Measurements from ENCODE around the gene PDHA1. TPM values are rescaled to one million over a fixed set of nuclear protein-coding genes. Genes with fewer than 3 reads are reported as not detected.

Gene PDHA1
- total and polyA plus RNA-seq, 2 donors = 113 to 161 TPM

DNA sequence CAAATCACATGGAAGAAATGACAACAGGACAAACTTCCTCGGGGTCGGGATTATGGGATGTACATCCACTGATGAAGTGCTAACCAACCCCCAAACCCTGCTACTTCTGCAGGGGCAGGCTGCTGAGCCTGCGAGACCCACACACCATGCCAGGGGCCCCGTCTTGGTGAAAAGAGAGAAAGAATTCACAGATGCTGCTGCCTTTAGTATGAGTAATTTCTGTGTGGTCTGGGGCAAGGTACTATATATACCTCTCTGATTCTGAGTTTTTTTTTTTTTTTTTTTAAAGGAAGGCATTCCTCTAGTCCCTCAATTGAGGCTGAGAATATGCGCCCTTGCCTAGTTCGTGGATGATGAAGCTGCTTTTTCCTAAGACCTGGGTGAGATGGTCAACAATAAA lies 24.8 kb downstream of the PDHA1 start:
- 99% methylated on average over 6 of the region's 6 CpGs for WGBS
- H3K27ac ChIP-seq (ENCODE audit: low read depth in 1 of 2, low read length in 1 of 2) = no peak overlapping the region
- peaks cover 0 to 4% of the 10 kb centered on the region in 2 donors for H3K27me3 ChIP-seq (ENCODE audit: control insufficient read depth in 2 of 2, insufficient read depth in 1 of 2, low read length in 1 of 2)
- H3K36me3 ChIP-seq (ENCODE audit: control insufficient read depth in 2 of 2, insufficient read depth in 2 of 2, low read length in 1 of 2) = no peaks in the 10 kb centered on the region
- H3K4me3 ChIP-seq (ENCODE audit: low read length in 2 of 2) = no peak overlapping the region
- no peak for DNase-seq (ENCODE audit: low read depth in 6 of 9, low spot score in 9 of 9)
- peaks cover 0 to 4% of the 10 kb centered on the region in 2 donors for H3K4me1 ChIP-seq (ENCODE audit: control insufficient read depth in 2 of 2, insufficient read depth in 2 of 2, low read length in 2 of 2)
- no peaks in the 10 kb centered on the region for H3K9me3 ChIP-seq (ENCODE audit: control insufficient read depth in 2 of 2, insufficient read depth in 1 of 2, low read length in 1 of 2)

DNA sequence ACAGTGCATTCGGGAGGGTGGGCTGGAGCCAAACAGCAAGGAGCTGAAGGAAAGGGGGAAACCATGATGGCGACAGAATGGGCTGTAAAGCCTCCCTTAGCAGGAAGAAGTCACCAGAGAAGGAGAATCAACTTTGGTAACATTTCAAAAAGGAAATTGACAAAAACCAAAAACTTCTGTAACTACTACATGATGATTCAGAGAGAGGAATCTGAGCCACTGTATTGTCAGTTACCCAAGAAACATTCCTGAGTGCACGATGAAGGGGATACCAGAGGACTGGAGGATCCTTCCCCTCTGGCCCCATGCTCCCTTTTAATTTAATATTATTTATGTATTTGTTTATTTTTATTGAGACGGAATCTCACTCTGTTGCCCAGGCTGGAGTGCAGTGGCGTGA lies 26.3 kb downstream of the PDHA1 start:
- no peak for DNase-seq (ENCODE audit: low read depth in 6 of 9, low spot score in 9 of 9)
- H3K9me3 ChIP-seq (ENCODE audit: control insufficient read depth in 2 of 2, insufficient read depth in 1 of 2, low read length in 1 of 2) = no peaks in the 10 kb centered on the region
- 96% methylated on average over 5 of the region's 5 CpGs for WGBS
- H3K4me3 ChIP-seq (ENCODE audit: low read length in 2 of 2) = no peak overlapping the region
- H3K36me3 ChIP-seq (ENCODE audit: control insufficient read depth in 2 of 2, insufficient read depth in 2 of 2, low read length in 1 of 2) = no peaks in the 10 kb centered on the region
- no peak overlapping the region for H3K27ac ChIP-seq (ENCODE audit: low read depth in 1 of 2, low read length in 1 of 2)
- peaks cover 0 to 4% of the 10 kb centered on the region in 2 donors for H3K4me1 ChIP-seq (ENCODE audit: control insufficient read depth in 2 of 2, insufficient read depth in 2 of 2, low read length in 2 of 2)
- H3K27me3 ChIP-seq (ENCODE audit: control insufficient read depth in 2 of 2, insufficient read depth in 1 of 2, low read length in 1 of 2) = peaks cover 0 to 6% of the 10 kb centered on the region in 2 donors

DNA sequence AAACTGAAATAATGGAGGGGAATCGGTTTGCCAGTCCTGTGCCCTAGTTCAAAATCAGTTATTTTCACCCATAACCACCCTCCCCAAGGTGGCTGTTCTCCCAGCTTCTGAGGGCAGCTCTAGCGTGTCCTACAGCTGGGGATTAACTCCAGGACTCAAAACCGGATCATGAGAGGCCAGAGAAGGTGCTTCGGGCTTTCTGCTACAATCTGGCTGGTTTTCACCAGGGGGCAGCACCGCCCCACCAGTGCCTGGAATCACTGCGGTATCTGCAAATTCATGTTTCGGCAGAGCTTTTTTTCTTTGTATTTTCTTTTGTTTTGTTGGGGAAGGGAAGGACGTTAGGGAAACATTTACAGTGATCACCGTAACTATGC lies 28.4 kb downstream of the PDHA1 start:
- H3K4me1 ChIP-seq (ENCODE audit: control insufficient read depth in 2 of 2, insufficient read depth in 2 of 2, low read length in 2 of 2) = peaks cover 0 to 4% of the 10 kb centered on the region in 2 donors
- H3K4me3 ChIP-seq (ENCODE audit: low read length in 2 of 2) = peak overlapping the region; percentile 43 to 52
- no peak overlapping the region for H3K27ac ChIP-seq (ENCODE audit: low read depth in 1 of 2, low read length in 1 of 2)
- WGBS = 2% methylated on average over 9 of the region's 9 CpGs
- H3K36me3 ChIP-seq (ENCODE audit: control insufficient read depth in 2 of 2, insufficient read depth in 2 of 2, low read length in 1 of 2) = no peaks in the 10 kb centered on the region
- H3K9me3 ChIP-seq (ENCODE audit: control insufficient read depth in 2 of 2, insufficient read depth in 1 of 2, low read length in 1 of 2) = no peaks in the 10 kb centered on the region
- peak in 8 of 9 donors; percentile 26 to 72 (median 37) for DNase-seq (ENCODE audit: low read depth in 6 of 9, low spot score in 9 of 9)
- H3K27me3 ChIP-seq (ENCODE audit: control insufficient read depth in 2 of 2, insufficient read depth in 1 of 2, low read length in 1 of 2) = peaks cover 0 to 6% of the 10 kb centered on the region in 2 donors

DNA sequence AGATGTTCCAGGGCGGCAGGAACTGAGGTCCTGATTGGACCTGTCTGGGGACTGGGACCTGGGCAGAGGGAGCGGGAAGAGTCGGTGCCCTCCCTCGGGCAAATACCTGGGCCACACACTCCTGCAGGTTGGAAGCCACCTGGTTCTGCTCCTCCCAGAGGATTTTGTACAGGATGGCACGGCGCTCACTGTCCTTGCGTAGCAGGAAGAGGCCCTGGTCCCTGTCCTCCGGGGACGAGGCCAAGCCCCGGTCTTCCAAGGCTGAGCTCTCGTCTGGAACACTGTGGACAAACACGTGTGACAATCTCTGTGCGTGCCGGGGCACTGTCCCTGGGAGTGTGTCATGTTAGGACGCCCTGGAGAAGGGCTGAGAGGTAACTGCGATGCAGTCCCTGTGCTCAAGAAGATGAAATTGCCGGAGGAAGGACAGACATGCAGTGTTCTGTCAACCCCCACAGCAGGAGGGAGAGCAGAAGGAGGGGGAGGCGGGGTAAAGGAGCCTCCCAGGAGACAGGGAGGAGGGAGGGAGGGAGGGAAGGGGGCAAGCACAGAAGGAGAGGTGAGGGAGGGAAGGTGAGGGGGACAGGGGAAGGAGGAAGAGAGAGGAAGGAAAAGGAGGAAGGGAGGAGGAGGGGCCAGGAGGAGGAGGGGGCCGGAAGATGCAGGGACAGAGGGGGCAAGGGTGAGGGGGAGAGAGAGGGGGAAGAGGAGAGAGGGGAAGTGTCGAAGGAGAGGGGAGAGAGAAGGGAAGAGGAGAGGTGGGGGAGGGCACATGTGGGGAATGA lies 29.0 kb downstream of the PDHA1 start:
- Histone ChIP-seq H3K4me3 (ENCODE audit: low read length in 2 of 2) (peak overlapping the region; percentile 43 to 52), H3K27ac (ENCODE audit: low read depth in 1 of 2, low read length in 1 of 2) (no peak overlapping the region), H3K4me1 (ENCODE audit: control insufficient read depth in 2 of 2, insufficient read depth in 2 of 2, low read length in 2 of 2) (peaks cover 0 to 4% of the 10 kb centered on the region in 2 donors), H3K27me3 (ENCODE audit: control insufficient read depth in 2 of 2, insufficient read depth in 1 of 2, low read length in 1 of 2) (peaks cover 0 to 6% of the 10 kb centered on the region in 2 donors), H3K36me3 (ENCODE audit: control insufficient read depth in 2 of 2, insufficient read depth in 2 of 2, low read length in 1 of 2) (no peaks in the 10 kb centered on the region), H3K9me3 (ENCODE audit: control insufficient read depth in 2 of 2, insufficient read depth in 1 of 2, low read length in 1 of 2) (no peaks in the 10 kb centered on the region)
- DNase-seq (ENCODE audit: low read depth in 6 of 9, low spot score in 9 of 9) = peak in 3 of 9 donors; percentile 2 to 23 (median 4)
- WGBS = under 1% methylated on average over 20 of the region's 20 CpGs

DNA sequence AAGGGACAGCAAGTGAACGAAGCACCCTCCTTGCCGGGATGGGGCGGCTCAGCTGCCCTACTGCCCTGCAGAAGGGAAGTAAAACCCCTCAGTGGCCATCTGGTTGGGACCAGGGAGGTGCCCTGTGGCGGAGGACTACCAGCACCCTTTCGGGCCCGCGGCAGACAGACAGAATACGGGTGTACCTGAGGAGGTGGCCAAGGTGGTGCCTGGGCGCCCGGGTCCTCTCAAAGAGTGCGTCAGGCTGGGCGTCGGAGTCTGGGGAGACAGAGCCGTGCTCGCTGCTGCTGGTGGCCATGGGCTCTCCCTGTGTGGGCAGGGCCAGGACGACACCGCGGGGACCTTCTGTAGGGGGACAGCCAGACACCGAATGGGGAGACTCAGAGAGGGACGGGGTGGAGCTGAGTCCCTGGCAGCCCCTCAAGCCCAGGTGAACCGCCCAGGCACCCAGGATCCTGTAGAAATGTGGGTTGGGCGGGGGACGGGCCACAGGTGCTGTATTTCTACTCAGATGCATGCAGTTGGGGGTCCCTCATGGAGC lies 29.7 kb downstream of the PDHA1 start:
- WGBS = 45% methylated on average over 23 of the region's 23 CpGs
- H3K4me3 ChIP-seq (ENCODE audit: low read length in 2 of 2) = no peak overlapping the region
- no peak for DNase-seq (ENCODE audit: low read depth in 6 of 9, low spot score in 9 of 9)

DNA sequence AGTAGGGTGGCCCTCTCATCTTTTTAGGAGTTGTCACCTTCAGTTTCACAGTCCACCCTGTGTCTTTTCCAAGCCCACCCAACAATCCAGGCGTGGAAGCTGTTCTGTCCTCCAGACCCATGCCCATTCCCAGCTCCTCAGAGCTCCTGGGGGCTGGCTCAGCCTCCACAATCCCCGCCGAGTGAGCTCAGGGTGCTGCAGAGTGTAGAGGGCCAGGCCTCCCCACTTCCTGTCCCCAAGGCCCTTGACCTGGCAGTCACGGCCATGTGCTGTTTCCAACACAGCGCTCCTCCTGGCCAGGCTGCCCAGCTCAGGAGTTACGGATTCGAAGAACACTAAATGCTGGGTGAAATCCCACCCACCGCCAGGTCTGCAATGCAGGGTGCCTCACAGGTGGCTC lies 31.8 kb downstream of the PDHA1 start:
- Histone ChIP-seq H3K4me1 (ENCODE audit: control insufficient read depth in 2 of 2, insufficient read depth in 2 of 2, low read length in 2 of 2) (peaks cover 0 to 4% of the 10 kb centered on the region in 2 donors), H3K9me3 (ENCODE audit: control insufficient read depth in 2 of 2, insufficient read depth in 1 of 2, low read length in 1 of 2) (peaks cover 0 to 4% of the 10 kb centered on the region in 2 donors), H3K4me3 (ENCODE audit: low read length in 2 of 2) (no peak overlapping the region), H3K27ac (ENCODE audit: low read depth in 1 of 2, low read length in 1 of 2) (no peak overlapping the region), H3K27me3 (ENCODE audit: control insufficient read depth in 2 of 2, insufficient read depth in 1 of 2, low read length in 1 of 2) (peaks cover 0 to 6% of the 10 kb centered on the region in 2 donors), H3K36me3 (ENCODE audit: control insufficient read depth in 2 of 2, insufficient read depth in 2 of 2, low read length in 1 of 2) (no peaks in the 10 kb centered on the region)
- no peak for DNase-seq (ENCODE audit: low read depth in 6 of 9, low spot score in 9 of 9)
- WGBS = 94% methylated on average over 8 of the region's 8 CpGs

More for the DNA sequence above, 29.7 kb downstream of the PDHA1 start:
- Histone ChIP-seq H3K9me3 (ENCODE audit: control insufficient read depth in 2 of 2, insufficient read depth in 1 of 2, low read length in 1 of 2) (no peaks in the 10 kb centered on the region), H3K27me3 (ENCODE audit: control insufficient read depth in 2 of 2, insufficient read depth in 1 of 2, low read length in 1 of 2) (peaks cover 0 to 6% of the 10 kb centered on the region in 2 donors), H3K27ac (ENCODE audit: low read depth in 1 of 2, low read length in 1 of 2) (no peak overlapping the region), H3K36me3 (ENCODE audit: control insufficient read depth in 2 of 2, insufficient read depth in 2 of 2, low read length in 1 of 2) (no peaks in the 10 kb centered on the region), H3K4me1 (ENCODE audit: control insufficient read depth in 2 of 2, insufficient read depth in 2 of 2, low read length in 2 of 2) (peaks cover 0 to 4% of the 10 kb centered on the region in 2 donors)

DNA sequence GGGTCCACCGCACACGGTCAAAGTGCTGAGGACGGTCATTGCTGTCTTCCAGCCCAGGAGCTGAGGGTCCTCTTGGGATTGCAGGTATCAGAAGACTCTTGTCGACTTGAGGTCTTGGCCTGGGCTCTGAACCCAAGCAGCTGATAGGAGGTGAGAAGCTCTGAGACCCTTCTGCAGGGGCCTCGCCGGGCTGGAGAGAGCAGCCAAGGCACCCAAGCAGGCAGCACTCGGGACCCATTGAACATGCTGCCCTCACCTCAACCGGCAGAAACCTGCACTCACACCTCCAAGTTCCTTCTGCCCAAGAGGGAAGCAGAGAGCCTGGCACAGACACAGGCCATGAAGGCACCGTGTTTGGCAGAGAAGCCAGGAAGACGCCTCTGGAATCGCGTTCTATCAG lies 34.1 kb downstream of the PDHA1 start:
- no peaks in the 10 kb centered on the region for H3K4me1 ChIP-seq (ENCODE audit: control insufficient read depth in 2 of 2, insufficient read depth in 2 of 2, low read length in 2 of 2)
- H3K4me3 ChIP-seq (ENCODE audit: low read length in 2 of 2) = no peak overlapping the region
- peaks cover 0 to 4% of the 10 kb centered on the region in 2 donors for H3K9me3 ChIP-seq (ENCODE audit: control insufficient read depth in 2 of 2, insufficient read depth in 1 of 2, low read length in 1 of 2)
- H3K27me3 ChIP-seq (ENCODE audit: control insufficient read depth in 2 of 2, insufficient read depth in 1 of 2, low read length in 1 of 2) = peaks cover 0 to 6% of the 10 kb centered on the region in 2 donors
- H3K36me3 ChIP-seq (ENCODE audit: control insufficient read depth in 2 of 2, insufficient read depth in 2 of 2, low read length in 1 of 2) = no peaks in the 10 kb centered on the region
- DNase-seq (ENCODE audit: low read depth in 6 of 9, low spot score in 9 of 9) = no peak
- H3K27ac ChIP-seq (ENCODE audit: low read depth in 1 of 2, low read length in 1 of 2) = no peak overlapping the region
- WGBS = 97% methylated on average over 12 of the region's 12 CpGs

DNA sequence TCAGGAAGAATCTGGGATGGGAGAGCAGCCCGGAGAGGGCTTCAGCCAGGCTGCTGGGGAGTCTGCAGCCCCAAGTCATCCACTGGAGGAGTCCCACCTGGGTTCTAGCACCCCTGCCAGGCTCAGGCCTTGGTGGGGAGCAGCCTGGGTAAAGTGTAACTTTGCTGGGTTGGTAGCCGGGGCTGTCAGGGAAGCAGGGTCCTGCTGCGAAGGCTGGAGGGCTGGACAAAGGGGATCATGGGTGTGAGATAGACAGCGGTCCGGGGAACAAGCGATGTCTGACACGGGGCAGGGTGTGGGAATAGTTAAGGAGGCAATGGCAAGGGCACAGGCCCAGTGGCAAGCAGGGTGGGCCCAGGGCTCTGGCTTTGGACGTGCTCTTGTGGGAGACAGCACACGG lies 37.6 kb downstream of the PDHA1 start:
- no peak overlapping the region for H3K27ac ChIP-seq (ENCODE audit: low read depth in 1 of 2, low read length in 1 of 2)
- no peaks in the 10 kb centered on the region for H3K4me1 ChIP-seq (ENCODE audit: control insufficient read depth in 2 of 2, insufficient read depth in 2 of 2, low read length in 2 of 2)
- DNase-seq (ENCODE audit: low read depth in 6 of 9, low spot score in 9 of 9) = no peak
- H3K36me3 ChIP-seq (ENCODE audit: control insufficient read depth in 2 of 2, insufficient read depth in 2 of 2, low read length in 1 of 2) = no peaks in the 10 kb centered on the region
- no peaks in the 10 kb centered on the region for H3K27me3 ChIP-seq (ENCODE audit: control insufficient read depth in 2 of 2, insufficient read depth in 1 of 2, low read length in 1 of 2)
- WGBS = 94% methylated on average over 9 of the region's 9 CpGs
- no peak overlapping the region for H3K4me3 ChIP-seq (ENCODE audit: low read length in 2 of 2)
- peaks cover 0 to 4% of the 10 kb centered on the region in 2 donors for H3K9me3 ChIP-seq (ENCODE audit: control insufficient read depth in 2 of 2, insufficient read depth in 1 of 2, low read length in 1 of 2)

DNA sequence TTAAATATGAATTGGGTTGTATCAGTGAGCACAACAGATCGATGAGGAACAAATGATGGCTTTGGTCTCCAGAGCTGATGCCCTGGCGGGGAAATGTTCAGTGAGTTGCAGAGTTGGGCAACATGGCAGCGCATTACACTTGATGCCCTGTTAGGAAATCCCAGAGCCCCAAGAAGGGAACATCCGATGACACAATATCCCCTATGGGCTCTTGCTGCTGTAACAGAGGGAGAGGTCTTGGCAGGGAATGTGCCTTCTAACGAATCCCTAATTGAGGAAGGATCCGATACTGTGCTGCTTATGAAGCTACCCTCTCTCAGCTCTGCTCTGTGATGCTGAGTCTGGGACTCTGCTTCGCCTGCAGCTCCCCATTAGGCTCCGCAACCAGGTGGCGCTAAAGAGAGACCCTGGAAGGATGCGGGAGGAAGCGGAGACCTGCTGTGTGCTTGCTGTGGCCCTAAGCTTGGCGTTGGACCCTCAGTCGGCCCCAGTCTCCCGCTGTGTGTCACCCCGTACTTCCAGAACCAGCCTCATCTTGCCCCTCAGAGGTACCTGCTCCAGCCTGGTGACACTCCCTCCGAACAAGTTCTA lies 38.9 kb downstream of the PDHA1 start:
- DNase-seq (ENCODE audit: low read depth in 6 of 9, low spot score in 9 of 9) = peak in 7 of 9 donors; percentile 22 to 68 (median 37)
- Histone ChIP-seq H3K9me3 (ENCODE audit: control insufficient read depth in 2 of 2, insufficient read depth in 1 of 2, low read length in 1 of 2) (peaks cover 0 to 4% of the 10 kb centered on the region in 2 donors), H3K36me3 (ENCODE audit: control insufficient read depth in 2 of 2, insufficient read depth in 2 of 2, low read length in 1 of 2) (no peaks in the 10 kb centered on the region), H3K27me3 (ENCODE audit: control insufficient read depth in 2 of 2, insufficient read depth in 1 of 2, low read length in 1 of 2) (no peaks in the 10 kb centered on the region), H3K4me1 (ENCODE audit: control insufficient read depth in 2 of 2, insufficient read depth in 2 of 2, low read length in 2 of 2) (no peaks in the 10 kb centered on the region), H3K27ac (ENCODE audit: low read depth in 1 of 2, low read length in 1 of 2) (no peak overlapping the region), H3K4me3 (ENCODE audit: low read length in 2 of 2) (no peak overlapping the region)
- WGBS = 41% methylated on average over 16 of the region's 16 CpGs

Data from thymus (tissue), 11 donors.